Upper lobe of left lung (tissue), 6 donors: ENCODE measurements around the gene FHIT. TPM values are rescaled to one million over a fixed set of nuclear protein-coding genes. Genes with fewer than 3 reads are reported as not detected.
"Not testable (repeated sequence)": the region's sequence is repeated elsewhere in the genome, so short reads cannot be mapped to it uniquely, and the experiment has no call there.

Experiments
- ATAC-seq, 2 donors: fragments of 200-7000 bp; cut with Tn5 transposase; one replicate each; pipeline ENCODE4 v1.9.1; 2022; ENCODE audit warnings: mild to moderate bottlenecking in 2 of 2, moderate library complexity in 2 of 2; ENCODE audit not compliant: low FRiP score in 2 of 2
- DNase-seq, 2 donors: peaks; one replicate each; pipeline ENCODE4 v3.0.0-alpha.2; 2019 to 2020
- H3K27ac ChIP-seq, 4 donors: fragments of 200-600 bp; sonication (generic); one replicate each; pipeline ENCODE4 v1.5.1; 2016 to 2019
- H3K27me3 ChIP-seq, 4 donors: fragments of 200-600 bp; sonication (generic); one replicate each; pipeline ENCODE4 v1.5.1; 2017 to 2019
- H3K36me3 ChIP-seq, 4 donors: fragments of 200-600 bp; sonication (generic); one replicate each; pipeline ENCODE4 v1.5.1; 2016 to 2019
- H3K4me1 ChIP-seq, 4 donors: fragments of 200-600 bp; sonication (generic); one replicate each; pipeline ENCODE4 v1.5.1; 2018 to 2019
- H3K4me3 ChIP-seq, 4 donors: fragments of 200-600 bp; sonication (generic); one replicate each; pipeline ENCODE4 v1.5.1; 2017 to 2019; ENCODE audit warnings: mild to moderate bottlenecking in 2 of 4, moderate library complexity in 1 of 4
- H3K9me3 ChIP-seq, 4 donors: fragments of 200-600 bp; sonication (generic); one replicate each; pipeline ENCODE4 v1.5.1; 2018 to 2019
- CTCF ChIP-seq, 6 experiments: fragments of 450-650 bp in 4 of 6; fragments of 200-600 bp in 2 of 6; sonication (generic) in 2 of 6; IDR thresholded peaks; one replicate each; pipeline ENCODE4 v1.5.1; 2016 to 2019; ENCODE audit warnings: antibody characterized with exemption in 6 of 6
- EP300 ChIP-seq, 4 donors: sonication (generic); formaldehyde crosslinking; IDR thresholded peaks; one replicate each; pipeline ENCODE4 v1.5.1; 2017; ENCODE audit warnings: antibody characterized with exemption in 4 of 4, control low read depth in 2 of 4
- POLR2A ChIP-seq, 4 donors: fragments of 450-650 bp; IDR thresholded peaks; one replicate each; pipeline ENCODE4 v1.5.1; 2016 to 2017; ENCODE audit warnings: antibody characterized with exemption in 4 of 4, mild to moderate bottlenecking in 2 of 4
- POLR2AphosphoS5 ChIP-seq, 2 donors: sonication (generic); formaldehyde crosslinking; IDR thresholded peaks; one replicate each; pipeline ENCODE4 v1.5.1; 2017; ENCODE audit warnings: antibody characterized with exemption in 2 of 2
- WGBS, 2 donors: methylation state at CpG; one replicate each; pipeline ENCODE4 v1.1.5; 2017 to 2018; 5-methylcytosine and 5-hydroxymethylcytosine counted together
- total RNA-seq, 6 donors: library from RNA; depleted of rRNA in 4 of 6; stranded (reverse); fragments of >200 nt in 4 of 6; gene quantifications; one replicate each; pipeline versions ENCODE4 v1.1.0 to v1.2.1, GENCODE V29; 2016 to 2021
- donor health status: DM: no; HTN: no; CAD: no; lungs with moderate emphysema.
- donor health status: DM: no; HTN: yes; CAD: no; lungs with severe emphysema.

FHIT gene
- total RNA-seq, 6 donors from 2014 or later = 6.8 to 56.6 (median 11.1) TPM

GRCh38 chr3:61199843-61200242, 51.4 kb downstream of the FHIT start:
- no peak for TF ChIP-seq POLR2A (IDR thresholded peaks at IDR 0.05)
- no peak for TF ChIP-seq POLR2AphosphoS5 (IDR thresholded peaks at IDR 0.05)
- TF ChIP-seq EP300 (IDR thresholded peaks at IDR 0.05) = no peak
- TF ChIP-seq CTCF (IDR thresholded peaks at IDR 0.05) = no peak
- Histone ChIP-seq H3K9me3 (no peaks in the 10 kb centered on the region), H3K27ac (no peak overlapping the region), H3K4me1 (no peaks in the 10 kb centered on the region), H3K4me3 (no peak overlapping the region), H3K27me3 (no peaks in the 10 kb centered on the region), H3K36me3 (no peaks in the 10 kb centered on the region)
- ATAC-seq (no peak), DNase-seq (no peak)
- 68 to 77% methylated on average over 2 of the region's 2 CpGs for WGBS, 2 donors

- DNase-seq (no peak), ATAC-seq (no peak)
- Histone ChIP-seq H3K4me3 (no peak overlapping the region), H3K36me3 (no peaks in the 10 kb centered on the region), H3K4me1 (no peaks in the 10 kb centered on the region), H3K27ac (no peak overlapping the region), H3K27me3 (no peaks in the 10 kb centered on the region), H3K9me3 (no peaks in the 10 kb centered on the region)
- TF ChIP-seq POLR2AphosphoS5 (IDR thresholded peaks at IDR 0.05) = no peak
- TF ChIP-seq EP300 (IDR thresholded peaks at IDR 0.05) = no peak
- no peak for TF ChIP-seq CTCF (IDR thresholded peaks at IDR 0.05)
- no peak for TF ChIP-seq POLR2A (IDR thresholded peaks at IDR 0.05)
- WGBS, 2 donors = 65 to 76% methylated on average over 4 of the region's 4 CpGs
These were observed 56.2 kb downstream of the FHIT start for GRCh38 chr3:61194892-61195538.

- no peaks in the 10 kb centered on the region for H3K27me3 ChIP-seq
- no peaks in the 10 kb centered on the region for H3K36me3 ChIP-seq
- DNase-seq (no peak), ATAC-seq (no peak)
- TF ChIP-seq CTCF (IDR thresholded peaks at IDR 0.05) (no peak), POLR2A (IDR thresholded peaks at IDR 0.05) (no peak), POLR2AphosphoS5 (IDR thresholded peaks at IDR 0.05) (no peak), EP300 (IDR thresholded peaks at IDR 0.05) (no peak)
- no peak overlapping the region for H3K4me3 ChIP-seq
- no peaks in the 10 kb centered on the region for H3K4me1 ChIP-seq
- H3K9me3 ChIP-seq = no peaks in the 10 kb centered on the region
- no peak overlapping the region for H3K27ac ChIP-seq
These were observed 59.0 kb downstream of the FHIT start for GRCh38 chr3:61192222-61192621.

- H3K4me1 ChIP-seq, H3K27me3 ChIP-seq, H3K9me3 ChIP-seq, H3K4me3 ChIP-seq, H3K27ac ChIP-seq, ATAC-seq, H3K36me3 ChIP-seq, DNase-seq: not testable (repeated sequence)
- 77 to 85% methylated on average over 1 of the region's 1 CpG for WGBS, 2 donors
These were observed 61.0 kb downstream of the FHIT start for GRCh38 chr3:61190205-61190604.

DNA sequence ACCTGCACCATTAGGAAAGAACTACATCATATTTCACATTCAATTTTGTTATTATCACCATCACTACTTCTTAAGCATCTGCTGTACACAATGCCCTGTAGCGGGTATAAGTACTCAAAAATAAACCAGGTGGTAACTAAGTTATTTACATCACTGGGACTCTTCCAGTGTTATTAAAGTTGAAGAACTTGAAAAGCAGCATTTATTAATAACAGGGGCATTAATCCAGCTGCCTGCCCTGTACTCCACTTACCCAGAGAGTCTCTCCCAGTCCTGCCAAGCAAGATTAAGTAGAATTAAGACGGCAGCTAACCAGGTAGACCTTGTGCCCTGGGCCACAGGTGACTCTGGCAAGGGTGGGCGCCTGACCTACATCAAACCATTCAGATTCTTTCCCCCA, 65.2 kb downstream of the FHIT start:
- Histone ChIP-seq H3K4me3 (no peak overlapping the region), H3K27ac (no peak overlapping the region), H3K36me3 (no peaks in the 10 kb centered on the region), H3K27me3 (no peaks in the 10 kb centered on the region), H3K9me3 (no peaks in the 10 kb centered on the region), H3K4me1 (no peaks in the 10 kb centered on the region)
- ATAC-seq (peak in 1 of 2 donors; percentile 37), DNase-seq (no peak)
- TF ChIP-seq EP300 (IDR thresholded peaks at IDR 0.05) (no peak), POLR2A (IDR thresholded peaks at IDR 0.05) (no peak), POLR2AphosphoS5 (IDR thresholded peaks at IDR 0.05) (no peak), CTCF (IDR thresholded peaks at IDR 0.05) (no peak)
- WGBS, 2 donors = 55 to 80% methylated on average over 3 of the region's 3 CpGs
